Mesenteric fat pad (tissue), 1 donor: ENCODE measurements around the gene TAL1. TPM values are rescaled to one million over a fixed set of nuclear protein-coding genes. Genes with fewer than 3 reads are reported as not detected.
"Not testable (repeated sequence)": the region's sequence is repeated elsewhere in the genome, so short reads cannot be mapped to it uniquely, and the experiment has no call there.

Experiments used
- DNase-seq: peaks from one replicate; pipeline ENCODE4 v3.0.0-alpha.2; 2020; ENCODE audit warnings: low spot score
- long read RNA-seq: library from polyadenylated mRNA; unstranded; transcript quantifications from one replicate; pipeline ENCODE4 v2.0.0, GENCODE V29; 2020
- total RNA-seq: library from RNA; stranded (reverse); fragmentation: NEBNext Ultra II Directional; extraction: Animal tissue kit (Norgen Biotek cat#: 25700); gene quantifications from one replicate; pipeline ENCODE4 v1.2.1, GENCODE V29; 2021
- donor health status: DM: yes; HTN: yes; CAD: no.

Gene TAL1
- total RNA-seq: 11.0 TPM
- long read RNA-seq, partial matches to known transcripts: 0 of 2 reads
- long read RNA-seq, other reads (novel, unspliced or antisense): 2 of 2 reads

DNA sequence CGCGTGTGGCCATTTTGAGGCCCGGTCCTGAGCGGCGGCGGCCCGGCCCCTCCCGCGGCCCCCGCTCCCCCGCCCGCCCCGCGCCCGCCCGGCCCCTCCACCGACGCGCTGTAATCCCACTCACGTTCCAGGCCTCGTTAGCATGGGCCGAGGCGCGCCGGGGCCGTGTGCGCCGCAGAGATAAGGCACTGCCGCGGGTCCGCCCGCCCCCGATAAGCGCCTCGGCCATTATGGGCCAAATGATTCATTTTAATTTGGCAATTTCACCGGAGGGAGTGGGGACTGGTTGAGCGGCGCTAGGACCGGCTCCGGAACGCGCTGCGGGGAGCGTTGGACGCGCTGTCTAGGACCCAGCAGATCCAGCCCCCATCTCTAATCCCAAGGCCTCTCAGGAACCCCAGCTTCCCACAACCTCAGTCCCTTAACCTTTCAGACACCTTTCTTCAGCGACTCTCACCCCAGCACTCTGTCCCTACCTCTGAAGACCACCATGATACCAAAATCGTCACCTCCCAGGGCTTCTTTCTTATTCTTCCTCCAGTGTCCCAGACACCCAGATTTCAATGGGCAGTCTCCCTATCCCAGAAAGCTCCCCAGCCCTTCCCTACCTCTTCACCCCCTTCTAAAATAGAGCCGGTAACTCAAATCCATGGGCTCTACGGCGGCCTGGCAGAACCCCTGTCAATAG, at the start of gene TAL1:
Gene TAL1 (minus strand): TSS at position 39 of the 688 bp plus-strand sequence. CDS start 6,337 bp downstream, outside the sequence.
- DNase-seq: no peak

GRCh38 chr1:47280142-47280541, 48.1 kb upstream of the TAL1 start:
- DNase-seq: no peak

DNA sequence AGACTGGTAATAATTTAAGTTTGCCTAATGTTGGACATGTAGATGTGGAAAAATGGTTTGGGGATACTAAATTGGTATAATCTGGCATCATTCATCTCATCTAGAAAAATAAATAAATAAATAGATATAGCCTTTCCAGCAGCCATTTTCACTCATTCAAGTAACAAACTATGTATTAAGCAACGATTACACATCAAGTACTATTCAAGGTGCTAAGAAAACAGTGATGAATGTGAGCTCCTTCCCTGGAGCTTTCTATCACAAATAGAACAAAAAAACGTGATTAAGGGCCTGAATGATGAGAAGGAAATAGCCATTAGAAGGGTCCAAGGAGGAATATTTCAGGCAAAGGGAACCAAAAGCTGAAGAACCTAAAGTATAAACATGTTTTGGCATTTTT, 44.8 kb upstream of the TAL1 start:
- no peak for DNase-seq

GRCh38 chr1:47275811-47276210, 43.8 kb upstream of the TAL1 start:
- DNase-seq: not testable (repeated sequence)

GRCh38 chr1:47265529-47265928, 33.5 kb upstream of the TAL1 start:
- not testable (repeated sequence) for DNase-seq

DNA sequence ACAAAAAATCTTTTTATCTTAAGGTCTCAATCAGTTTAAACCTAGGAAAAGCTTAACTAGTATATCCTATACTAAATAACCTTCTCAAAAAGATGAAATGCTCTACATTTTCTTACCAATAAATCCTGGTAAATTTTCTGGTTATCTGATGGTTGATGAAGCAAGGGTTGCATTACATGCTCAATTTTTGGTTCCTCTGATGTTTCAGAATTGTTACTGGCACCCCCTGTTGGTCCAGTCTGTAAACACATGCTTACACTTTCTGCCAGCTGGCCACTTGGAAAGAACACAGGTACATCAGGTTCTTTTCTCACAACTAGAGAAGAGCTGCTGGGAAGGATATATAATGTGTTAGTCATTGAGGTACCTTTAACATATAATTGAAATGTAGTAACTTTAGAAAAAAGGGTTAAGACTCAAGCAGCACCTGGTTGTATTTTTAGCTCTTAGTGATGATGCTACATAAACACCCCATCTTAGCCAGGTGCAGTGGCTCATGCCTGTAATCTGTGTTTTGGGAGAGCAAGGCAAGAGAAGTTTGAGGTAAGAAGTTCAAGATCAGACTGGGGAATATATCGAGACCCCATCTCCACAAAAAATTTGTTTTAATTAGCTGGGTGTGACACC, 30.9 kb upstream of the TAL1 start:
- DNase-seq: no peak

- no peak for DNase-seq
These were observed 25.2 kb upstream of the TAL1 start for GRCh38 chr1:47257224-47257623.

DNA sequence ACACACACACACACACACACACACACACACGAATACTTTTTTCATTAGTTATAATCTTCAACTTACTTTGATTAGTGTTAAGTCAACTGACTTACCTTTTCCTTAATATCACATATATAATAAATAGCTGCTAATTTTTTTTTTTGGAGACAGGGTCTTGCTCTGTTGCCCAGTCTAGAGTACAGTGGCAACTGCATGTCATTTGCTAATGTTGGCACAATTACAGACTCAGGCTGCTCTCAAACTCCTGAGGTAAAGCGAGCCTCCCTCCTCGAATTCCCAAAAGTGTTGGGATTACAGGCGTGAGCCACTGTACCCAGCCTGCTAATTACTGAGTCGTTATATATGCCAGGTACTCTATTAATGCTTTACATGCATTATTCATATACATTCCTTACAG, 20.8 kb upstream of the TAL1 start:
- no peak for DNase-seq

- DNase-seq: no peak
These were observed 20.3 kb upstream of the TAL1 start for GRCh38 chr1:47252369-47252768.

- no peak for DNase-seq
These were observed 17.7 kb upstream of the TAL1 start for GRCh38 chr1:47249755-47250154.

DNA sequence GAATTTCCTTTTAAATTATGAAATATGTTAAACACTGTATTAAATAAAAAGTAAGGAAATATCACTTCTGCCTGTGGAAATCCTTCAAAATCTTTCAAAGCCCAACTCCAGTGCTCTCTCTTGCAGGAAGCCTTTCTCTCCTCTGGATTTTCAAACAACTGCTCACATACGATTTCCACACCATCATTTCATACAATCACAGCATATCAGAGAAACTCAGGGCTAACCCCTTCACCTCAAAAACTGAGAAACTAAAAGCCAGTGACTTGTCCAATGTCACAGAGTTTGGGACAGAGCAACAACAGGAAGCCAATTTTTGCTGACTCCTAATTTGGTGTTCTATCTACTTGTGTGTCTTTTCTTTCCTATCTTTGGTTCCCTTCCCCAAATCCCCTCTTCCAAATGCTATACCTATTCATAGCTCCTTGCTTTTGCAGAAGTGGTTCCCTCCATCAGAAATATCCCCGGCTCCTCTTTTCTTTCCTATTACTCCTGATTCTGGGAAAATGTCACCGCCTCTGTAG, 12.4 kb upstream of the TAL1 start:
- no peak for DNase-seq

- DNase-seq: no peak
These were observed 11.9 kb upstream of the TAL1 start for GRCh38 chr1:47243910-47244309.

- no peak for DNase-seq
These were observed 9.4 kb upstream of the TAL1 start for GRCh38 chr1:47241114-47242113.

DNA sequence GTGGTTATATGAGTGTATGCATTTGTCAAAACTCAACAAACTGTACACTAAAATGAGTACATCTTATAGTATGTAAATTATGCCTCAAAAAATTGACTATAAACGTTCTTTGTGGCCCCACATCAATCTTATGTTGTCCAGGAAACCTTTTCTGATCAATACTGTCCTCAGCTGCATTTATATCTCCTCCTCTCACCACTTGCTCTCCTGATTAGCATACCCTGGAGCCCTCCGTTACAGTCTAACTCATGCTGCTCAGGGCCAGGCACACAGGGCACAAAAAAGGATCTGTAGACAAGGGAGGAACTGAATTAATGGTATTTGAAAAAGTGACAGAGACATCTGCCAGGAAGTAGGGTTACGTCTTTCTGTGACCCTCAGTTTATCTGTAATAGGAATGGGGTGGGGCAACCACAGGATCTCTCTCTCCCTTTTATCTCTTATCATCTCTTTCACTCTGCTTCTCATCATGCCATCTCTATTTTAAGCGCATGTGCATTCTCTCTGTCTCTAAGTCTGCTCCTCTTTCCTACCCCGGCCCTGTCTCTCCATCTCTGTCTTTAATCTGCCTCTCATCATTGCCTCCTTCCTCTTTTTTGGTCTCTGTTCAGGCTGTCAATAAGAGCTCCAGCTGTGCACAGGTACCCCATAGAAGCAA, 7.0 kb upstream of the TAL1 start:
- DNase-seq: no peak

GRCh38 chr1:47235806-47236205, 3.8 kb upstream of the TAL1 start:
- no peak for DNase-seq

GRCh38 chr1:47235241-47235681, 3.2 kb upstream of the TAL1 start:
- no peak for DNase-seq

DNA sequence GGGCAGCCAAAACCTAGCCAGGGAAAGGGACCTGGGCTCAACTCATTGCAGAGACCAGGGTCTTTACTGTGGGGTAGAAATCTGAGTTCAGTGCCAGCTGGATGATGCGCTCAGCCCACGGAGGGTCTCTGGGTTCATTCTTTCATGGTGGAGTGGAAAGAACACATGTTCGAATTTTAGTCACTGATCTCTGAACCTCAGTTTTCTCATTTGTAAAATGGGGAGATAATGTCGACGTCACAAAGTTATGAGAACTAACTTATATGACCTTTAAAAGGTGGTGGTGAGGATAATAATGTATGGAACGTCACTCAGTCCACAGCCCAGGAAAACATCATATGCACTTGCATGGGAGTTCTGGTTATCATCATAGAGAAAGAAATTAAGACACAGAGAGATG, 1.2 kb upstream of the TAL1 start:
- DNase-seq: no peak

DNA sequence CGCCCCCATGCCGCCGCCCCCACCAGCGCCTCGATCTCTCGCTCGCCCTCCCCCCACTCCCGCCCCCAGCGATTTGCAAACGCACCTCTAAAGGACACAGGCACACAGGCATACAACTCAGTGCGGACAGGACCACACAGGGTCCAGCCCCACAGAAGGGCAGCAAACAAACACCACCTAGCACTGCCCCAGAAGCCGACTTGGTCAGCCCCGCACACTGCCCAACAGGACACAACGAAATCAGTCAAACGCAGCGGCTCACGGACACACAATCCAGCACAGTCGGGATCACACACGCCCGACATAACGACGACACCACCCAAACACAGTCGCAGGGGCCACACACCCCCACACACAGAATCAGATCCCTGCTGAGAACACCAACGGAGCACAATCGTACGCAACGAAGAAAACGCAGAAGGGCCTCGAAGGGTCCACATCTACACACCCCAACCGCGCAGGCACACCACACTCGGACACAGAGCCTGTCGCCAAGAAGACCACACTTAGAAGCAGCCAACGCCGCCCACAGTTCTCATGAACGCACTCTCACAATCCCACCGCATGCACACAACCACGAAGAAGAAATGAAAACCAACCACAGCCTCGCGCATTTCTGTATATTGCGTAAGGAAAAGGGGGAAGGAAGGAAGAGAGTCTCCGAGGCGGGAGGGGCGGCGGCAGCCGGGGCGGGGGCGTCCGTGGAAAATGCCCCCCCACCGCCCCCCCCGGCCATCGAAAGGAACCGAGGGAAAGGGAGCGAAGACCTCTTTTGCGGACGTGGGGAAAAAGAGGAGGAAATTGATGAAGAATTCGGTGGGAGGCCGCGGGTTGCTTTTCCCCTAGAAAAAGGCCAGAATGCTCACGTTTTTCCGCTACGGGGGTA, 481 bp downstream of the TAL1 start:
- no peak for DNase-seq

GRCh38 chr1:47230692-47231300, 1.2 kb downstream of the TAL1 start:
- no peak for DNase-seq
